HG03442 (cell line): ENCODE measurements around the gene EVX1.

Experiments used
- ATAC-seq: cut with Tn5 transposase; IDR thresholded peaks from one replicate; pipeline ENCODE4 v1.9.1; 2021; ENCODE audit warnings: mild to moderate bottlenecking, moderate library complexity; ENCODE audit not compliant: unreplicated experiment

EVX1 gene

DNA sequence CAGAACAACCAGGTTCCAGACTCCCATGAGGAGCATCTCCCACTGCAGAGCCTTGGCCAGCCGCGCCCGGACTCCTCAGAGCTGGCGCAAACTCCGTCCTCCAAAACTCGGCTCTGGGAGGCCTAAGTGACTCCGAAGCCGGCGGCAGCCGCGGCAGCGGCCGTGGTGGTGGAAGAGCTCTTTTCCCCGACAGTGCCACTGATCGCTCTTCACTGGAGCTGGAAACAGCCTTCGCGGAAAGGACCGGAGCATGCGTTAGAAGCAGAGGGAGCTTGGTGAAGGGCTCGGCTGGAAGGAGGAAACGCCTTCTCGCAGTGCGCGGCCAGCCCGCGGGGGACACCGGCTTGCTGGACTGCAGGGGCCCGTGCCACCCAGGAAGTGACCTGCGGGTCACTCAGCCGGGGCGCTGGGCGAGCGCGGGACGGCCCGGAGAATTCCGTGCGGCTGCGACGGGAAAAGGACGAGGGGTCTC is 37.7 kb upstream of the EVX1 start:
- no peak for ATAC-seq

DNA sequence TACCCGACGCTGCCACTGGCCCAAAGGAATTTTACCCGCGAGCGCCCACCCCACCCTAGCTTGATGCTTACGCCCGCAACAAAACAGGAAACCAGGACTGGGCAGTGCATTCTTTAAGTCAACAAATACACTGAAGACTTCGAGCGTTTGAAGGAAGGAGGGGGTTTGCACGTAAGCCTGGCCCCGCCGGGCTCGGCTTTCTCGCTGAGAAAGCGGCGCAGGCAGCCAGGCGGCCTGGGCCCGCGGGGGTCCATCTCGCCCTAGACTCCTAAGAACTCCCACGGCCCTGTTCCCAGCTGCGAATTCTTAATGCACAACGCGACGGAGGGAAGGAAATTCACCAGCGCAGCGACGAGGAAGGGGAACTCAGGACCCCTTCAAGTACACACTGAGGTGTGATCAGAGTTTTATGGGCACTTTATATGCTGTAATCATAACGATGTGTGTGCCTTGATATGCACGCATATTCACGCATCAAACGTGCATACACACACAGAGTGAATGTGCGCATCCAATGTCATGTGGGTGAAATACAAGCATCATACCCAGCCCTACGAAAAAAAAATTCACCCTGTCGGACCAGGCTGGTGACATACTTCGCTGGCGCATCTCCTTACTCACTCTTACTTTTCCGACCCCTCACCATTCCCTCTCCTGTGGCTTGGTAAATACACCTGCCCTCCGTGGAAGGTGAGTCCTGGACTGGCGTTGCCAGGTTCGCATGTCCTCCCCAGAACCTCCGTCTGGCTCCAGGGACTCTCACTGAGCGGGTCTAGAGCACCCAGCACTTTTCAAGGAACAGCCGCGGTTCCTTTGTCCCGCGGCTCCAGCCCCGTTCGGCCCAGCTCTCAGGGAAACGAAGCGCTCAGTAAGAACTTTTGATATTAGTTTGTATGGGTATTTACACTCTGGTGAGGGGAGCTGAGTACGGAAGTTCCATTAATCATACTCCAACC is 37.0 kb upstream of the EVX1 start:
- ATAC-seq, result no peak

DNA sequence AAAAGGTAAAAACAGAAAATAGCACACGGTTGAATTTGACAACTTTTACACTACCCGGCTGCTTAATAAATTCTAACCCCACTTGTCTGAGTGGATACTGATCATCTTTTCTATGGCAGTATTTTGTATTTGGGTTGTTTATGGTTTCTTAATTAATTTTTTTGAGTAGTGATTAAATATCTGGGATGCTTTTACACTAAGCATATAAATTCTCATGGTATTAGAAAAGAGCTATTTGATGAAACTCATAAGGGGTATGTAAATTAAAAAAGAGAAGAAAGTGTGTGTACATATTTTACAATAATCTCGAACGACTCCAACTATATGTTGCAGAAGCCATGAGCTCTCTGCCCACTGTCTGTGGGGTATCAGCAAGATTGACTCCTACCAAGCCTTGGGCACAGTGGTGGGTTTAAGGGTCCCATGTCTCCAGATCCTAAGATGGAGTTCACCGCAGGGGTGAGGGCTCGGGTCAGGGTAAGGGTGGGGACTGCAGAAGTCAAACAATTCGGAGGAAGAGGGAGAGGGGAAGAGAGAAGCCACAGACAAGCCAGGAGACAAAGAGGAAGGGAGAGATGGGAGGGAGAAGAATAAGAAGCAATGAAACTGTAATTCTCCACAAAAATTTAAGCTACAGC is 35.1 kb upstream of the EVX1 start:
- ATAC-seq, result no peak

DNA sequence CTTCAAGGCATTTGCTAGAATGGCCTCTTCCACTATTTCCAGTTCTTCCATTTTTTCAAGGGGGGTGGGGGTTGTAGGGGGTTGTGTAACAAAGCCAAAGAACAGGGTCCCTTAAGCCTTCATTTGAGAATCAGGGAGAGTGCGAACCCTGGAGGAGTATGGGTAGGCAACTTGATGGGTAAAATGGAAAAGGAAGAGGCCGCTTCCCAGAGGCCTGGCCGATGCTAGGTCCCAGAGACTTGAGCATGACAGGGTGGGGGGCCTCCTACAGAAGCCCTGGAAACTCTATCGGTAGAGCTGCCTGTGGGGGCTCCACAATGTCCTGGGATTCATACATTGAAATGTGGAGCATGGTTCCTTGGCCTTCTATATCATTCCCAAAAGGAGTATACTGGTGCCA is 33.6 kb upstream of the EVX1 start:
- ATAC-seq, result no peak

DNA sequence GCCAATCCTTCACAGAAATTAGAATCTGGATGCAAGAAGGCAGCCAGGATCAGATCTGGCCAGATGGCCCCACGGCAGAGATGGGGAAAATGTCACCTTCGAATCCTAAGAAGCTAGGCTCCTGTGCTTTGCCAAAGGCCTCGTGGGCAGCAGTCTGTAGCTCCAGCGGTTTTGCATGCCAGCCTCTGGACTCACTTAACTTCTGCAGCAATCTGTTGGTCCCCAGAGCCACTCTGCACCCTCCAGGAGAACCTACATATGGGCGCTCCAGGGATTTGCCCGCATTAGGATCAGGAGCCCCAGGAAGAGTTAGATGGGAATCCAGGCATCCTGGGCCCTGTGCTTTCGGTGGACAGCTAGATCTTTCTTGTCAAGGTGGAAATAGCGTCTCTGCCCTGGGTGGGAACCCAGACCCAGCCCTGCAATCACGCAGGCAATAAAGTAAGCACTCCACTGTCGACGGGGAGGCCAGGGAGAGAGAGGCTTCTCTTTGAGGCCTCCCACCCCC is 32.6 kb upstream of the EVX1 start:
- no peak for ATAC-seq

DNA sequence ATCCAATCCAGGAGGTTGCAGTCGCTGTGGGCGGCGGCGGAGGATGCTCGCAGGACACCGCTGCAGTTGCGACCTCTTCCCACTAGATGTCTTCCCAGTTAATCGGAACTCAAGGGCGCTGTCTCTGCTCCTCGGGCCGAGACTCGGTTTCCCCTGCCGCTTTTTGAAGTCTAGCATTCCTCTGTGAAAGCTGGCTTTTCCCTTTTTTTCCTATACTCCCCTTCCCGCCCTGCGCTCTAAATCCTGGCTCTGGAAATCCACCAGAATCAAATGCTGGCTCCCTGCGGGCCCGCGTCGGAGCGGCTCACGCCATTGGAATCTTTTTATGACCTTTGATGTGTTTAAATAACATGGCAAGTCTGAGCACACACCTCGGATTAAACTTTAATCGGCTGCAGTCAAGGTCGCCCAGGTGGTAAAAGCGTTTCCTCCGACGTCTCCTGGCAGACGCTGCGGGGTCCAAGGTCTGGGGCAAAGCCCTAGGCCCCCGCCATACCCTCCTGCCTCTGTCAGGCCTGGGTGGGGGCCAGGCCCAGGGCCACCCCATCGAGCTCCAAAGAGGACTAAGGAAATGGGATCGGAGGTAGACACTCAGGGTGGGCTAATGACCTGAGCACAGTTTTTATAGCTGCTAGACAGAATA is 32.0 kb upstream of the EVX1 start:
- no peak for ATAC-seq

DNA sequence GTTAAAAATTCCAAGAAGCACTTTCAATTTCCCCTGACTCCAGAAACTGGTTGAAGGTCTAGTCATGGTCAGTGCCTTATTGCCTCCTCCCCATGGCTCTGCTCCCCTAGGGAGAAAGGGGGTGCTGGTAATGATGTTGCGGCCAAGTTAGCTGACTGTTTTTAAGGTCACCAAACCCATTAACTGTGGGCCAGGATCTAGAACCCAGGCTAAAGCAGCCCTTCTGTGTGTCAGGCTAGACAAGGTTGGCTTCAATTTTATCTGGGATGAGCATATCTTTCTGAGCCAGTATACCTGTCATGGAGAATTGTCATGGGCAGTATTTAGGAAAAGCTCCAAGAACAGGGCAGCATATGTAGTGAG is 31.5 kb upstream of the EVX1 start:
- ATAC-seq, result no peak

DNA sequence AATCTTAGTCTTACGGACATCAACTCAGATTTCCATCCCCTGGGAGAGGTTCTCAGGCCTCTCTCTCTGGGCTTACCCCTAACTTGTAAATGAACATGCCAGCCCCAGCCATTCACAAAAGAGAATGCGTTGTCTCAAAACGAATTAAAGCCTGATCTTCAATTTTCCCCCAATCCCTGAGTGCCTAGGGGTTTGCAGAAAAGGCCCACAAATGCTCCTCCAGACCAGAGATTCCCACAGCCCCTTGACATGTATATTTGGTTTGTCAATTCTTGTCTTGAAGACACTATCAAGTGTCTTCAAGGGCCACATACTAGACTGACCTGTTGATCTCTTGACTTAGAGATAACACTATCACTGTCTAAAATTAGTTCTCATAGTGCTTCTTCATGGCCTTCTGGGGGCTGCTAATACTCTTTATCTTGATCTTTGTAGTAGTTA is 30.8 kb upstream of the EVX1 start:
- no peak for ATAC-seq

DNA sequence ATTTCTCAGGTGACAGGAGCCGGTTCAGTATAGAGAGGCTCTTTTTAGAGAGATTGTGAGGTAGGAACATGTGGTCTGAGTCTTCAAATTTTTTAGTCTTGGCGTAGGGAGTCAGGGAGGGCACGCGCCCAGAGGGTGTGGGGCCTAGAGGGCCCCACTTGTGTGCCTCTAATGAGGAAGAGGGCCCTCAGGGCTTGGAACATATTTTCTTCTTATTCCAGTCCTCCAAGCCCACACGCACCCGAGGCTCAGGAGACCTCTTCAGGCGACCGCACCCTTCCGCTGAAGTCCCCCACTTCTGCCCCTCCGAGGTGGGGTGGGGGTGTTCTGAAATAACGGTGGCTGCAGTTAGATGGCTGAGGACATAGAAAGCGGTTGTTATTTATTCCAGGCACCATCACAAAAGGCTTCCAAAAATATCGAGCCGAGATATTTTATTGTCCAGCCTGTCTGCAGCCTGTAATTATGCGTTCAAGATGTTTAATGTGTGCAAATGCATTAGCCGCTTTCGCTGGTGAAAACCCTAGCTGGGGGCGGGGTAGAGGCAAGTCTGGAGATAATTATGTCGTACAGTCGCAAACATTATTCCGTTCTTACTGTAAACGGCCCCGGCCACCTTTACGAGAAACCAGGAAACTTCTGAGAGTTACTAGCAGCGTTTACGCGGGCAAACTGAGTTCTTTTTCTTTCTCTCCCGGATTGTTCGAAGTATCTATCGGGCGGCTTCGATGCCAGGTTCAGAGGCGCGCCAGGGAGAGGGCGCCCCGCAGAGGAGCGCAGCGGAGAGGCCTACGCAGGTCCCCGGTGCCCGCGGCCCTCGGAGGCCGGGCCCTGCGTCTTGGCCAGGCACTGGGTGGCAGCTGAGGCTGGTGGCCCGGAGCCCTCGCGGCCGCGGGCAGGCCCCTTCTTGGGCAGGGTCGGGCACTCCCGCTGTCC is 29.8 kb upstream of the EVX1 start:
- no peak for ATAC-seq

DNA sequence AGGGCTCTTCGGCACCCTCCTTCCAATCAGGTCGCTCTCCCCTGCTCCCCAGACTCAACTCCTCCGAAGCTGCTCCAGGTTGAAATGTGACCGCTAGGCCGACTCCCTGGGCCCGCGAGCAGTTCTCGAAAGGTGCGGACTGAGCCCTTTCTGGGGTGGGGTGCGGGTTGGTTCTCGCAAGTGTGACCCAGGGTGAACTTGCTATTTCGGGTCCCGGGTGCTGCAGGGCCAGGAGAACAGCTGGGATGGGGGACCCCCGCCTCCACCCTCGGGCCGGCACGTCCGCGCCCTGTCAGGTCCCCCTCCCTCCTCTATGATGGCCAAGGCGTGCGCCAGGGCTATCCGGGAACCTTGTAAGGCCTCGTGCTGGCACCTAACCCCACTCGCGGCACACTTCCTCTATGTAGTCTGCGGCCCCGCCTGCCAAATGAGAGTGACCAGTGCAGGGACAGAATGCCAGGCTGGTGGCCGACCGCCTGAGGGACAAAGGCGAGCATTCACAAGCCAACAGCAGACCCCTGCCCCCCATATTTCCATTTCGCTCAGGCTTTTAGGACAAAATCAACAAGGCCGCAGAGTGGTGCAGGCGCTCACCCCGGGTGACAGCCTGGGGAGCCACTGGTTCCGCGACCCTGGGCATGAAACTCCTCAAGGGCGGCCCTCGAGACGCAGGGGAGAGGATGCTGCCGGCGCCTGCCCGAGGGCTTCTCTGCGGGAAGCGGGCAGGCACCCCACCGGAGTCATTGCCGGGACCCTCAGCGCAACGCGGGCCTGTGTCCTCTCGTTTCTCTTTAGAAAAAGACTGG is 29.0 kb upstream of the EVX1 start:
- ATAC-seq, result no peak

DNA sequence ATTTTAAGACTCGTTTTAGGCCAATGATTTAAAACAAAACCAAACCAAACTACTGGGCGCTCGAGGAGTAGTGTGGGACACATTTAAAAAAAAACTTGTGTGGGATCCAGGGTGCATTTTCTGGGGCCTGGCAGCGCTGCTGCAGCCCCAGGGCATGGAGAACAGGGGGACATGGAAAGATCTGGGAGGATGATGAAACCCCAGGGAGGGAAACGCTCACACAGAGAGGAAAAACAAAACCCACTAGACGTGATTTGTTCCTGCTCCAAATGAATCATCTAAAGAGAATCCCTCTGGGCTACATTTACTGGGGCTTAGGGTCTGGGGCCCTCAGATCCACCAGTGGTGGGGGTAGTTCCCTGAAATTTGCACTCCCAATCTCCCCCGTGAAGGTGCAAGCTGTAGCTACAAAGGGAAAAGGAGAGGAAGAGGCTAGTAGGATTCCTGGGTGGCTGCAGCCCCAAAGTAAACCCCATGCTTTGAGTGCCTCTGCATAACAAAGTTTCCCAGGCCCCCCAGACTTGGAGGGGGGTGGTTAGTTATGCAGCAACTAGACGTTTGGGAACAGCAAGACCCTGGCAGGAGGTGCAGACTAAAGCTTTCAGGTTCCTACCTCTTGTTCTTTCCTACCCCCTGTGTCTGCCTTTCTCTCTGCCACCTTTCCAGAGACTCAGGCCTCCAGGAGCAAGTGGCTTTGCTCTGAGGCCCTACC is 28.2 kb upstream of the EVX1 start:
- no peak for ATAC-seq

DNA sequence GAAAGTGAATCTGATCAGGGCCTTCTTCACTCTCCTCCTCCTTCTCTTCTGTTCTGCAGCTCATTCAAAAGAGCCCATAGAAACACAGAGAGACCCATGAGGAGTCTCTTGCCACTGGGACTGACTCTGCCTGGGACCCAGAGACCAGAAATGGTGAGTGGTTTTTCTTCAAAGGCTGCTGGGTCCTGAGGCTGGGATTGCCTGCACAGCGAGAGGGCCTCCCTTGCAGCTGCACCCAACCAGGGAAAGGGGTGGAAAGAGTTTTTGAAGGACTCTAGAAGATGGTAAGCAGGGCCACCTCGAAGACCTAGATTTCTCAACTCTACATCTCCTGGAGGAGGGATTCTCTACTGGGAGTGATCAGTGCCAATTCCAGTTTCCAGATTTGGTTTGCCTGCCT is 27.2 kb upstream of the EVX1 start:
- no peak for ATAC-seq

DNA sequence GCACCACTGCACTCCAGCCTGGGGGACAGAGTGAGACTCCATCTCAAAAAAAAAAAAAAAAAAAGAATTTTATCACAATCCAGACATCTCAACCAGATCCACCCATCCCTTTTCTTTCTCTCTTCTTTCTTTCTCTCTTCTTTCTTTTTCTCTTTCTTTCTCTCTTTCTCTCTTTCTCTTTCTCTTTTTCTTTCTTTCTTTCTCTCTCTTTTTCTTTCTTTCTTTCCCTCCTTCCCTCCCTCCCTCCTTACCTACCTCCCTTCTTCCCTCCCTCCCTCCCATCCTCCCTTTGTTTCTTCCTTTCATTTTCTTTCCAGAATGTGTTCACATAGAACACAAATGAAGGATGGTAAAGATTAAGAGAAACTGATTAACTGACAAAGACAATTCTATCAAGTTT is 24.7 kb upstream of the EVX1 start:
- ATAC-seq, result no peak

DNA sequence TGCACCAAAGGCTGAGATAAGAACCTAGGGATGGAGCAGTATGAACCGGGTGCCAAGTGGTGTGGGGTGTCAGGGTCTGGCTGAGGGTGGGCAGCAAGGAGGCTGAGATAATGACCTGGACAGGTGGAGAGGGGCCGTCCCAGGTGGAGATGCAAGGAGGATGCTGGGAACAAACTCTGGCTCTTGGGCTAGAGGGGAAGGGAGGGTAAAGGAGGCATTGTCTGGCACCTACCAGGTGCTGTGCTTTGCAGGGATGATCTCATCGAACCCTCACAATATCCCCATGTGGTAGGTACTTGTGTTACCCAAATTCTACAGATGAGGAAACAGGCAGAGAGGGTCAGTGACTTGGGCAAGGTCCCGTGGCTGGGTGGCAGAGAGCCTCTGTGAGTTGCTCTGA is 22.8 kb upstream of the EVX1 start:
- ATAC-seq, result no peak

DNA sequence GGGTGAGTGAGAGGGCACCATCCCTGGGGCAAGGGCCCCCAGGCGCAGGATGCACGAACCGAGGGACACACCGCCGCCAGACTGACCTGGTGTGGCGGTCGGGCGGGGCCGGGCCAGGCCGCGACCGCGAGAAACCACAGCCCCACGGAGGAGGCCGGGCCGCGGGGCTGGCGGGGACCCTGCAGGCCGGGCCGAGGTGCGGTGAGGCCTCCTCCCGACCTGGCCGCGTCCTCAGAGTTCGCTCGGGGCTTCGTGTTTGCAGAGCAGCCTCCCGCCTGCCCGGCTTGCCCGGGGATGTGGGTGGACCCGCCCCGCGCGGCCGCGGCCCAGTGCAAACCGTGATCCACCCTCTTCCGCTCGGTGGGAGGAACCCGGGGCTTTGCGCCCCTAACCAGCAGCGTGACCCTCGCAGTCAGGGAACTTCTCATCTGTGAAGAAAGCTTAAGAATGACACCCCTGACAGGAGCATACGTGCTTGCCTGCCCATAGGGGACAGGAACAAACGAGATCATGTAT is 22.1 kb upstream of the EVX1 start:
- no peak for ATAC-seq

DNA sequence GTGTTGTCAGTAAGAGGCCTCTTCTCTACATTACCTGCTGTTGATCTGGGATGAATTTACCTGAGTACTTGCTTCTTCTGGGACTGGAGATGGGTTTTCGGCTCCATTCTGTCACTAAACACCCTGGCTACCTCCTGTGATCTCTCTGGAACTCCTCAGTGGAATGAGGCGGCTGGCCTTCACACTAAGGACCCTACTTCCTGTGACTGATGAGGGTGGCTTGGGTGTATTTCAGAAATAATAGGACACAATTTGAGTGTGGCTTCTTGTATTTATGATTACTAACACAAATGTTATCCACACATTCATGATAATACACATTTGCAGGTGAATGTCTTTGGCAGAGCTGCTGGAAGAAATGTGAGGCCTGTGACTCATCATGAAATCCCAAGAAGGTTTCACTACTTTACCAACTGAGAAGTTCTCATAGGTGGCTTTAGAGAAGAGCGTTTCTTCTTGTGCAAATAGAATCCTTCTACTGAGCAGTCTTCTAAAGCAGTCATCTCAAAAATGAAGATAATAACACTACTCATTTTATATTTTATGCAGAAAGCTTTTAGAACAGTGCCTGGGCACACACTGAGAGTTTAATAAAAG is 21.3 kb upstream of the EVX1 start:
- ATAC-seq, result no peak

DNA sequence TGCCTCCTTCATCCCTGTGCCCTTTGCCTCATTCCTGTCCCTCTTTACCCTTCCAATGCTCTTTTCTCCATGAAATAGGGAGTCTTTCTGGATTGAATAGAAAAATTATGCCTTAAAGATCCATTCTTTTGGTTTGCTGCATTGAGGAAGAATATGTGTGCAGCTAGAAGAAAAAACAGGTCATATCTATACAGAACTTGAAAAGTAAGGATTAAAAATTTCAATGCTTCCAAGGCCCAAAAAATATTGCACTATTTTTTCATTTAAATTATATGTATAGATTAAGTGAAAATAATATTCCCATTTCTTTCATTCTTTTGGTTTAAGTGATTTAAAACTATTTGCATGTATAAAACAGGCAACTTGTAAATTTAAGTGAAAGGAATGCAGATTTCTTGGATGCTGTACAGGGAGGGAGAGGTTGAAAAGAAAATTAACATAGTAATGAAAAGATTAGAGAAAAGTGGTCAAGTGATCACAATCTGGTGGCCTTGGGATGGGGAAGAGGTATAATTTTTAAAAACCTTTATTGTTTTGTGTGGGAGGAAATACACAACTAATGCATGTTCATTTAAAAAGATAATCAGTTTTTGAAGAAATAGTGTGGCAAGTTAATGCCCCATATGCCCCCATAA is 18.5 kb upstream of the EVX1 start:
- ATAC-seq, result no peak
